ENCODE results near the gene RAB17.

The RAB17 gene, protein sequence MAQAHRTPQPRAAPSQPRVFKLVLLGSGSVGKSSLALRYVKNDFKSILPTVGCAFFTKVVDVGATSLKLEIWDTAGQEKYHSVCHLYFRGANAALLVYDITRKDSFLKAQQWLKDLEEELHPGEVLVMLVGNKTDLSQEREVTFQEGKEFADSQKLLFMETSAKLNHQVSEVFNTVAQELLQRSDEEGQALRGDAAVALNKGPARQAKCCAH

DNA sequence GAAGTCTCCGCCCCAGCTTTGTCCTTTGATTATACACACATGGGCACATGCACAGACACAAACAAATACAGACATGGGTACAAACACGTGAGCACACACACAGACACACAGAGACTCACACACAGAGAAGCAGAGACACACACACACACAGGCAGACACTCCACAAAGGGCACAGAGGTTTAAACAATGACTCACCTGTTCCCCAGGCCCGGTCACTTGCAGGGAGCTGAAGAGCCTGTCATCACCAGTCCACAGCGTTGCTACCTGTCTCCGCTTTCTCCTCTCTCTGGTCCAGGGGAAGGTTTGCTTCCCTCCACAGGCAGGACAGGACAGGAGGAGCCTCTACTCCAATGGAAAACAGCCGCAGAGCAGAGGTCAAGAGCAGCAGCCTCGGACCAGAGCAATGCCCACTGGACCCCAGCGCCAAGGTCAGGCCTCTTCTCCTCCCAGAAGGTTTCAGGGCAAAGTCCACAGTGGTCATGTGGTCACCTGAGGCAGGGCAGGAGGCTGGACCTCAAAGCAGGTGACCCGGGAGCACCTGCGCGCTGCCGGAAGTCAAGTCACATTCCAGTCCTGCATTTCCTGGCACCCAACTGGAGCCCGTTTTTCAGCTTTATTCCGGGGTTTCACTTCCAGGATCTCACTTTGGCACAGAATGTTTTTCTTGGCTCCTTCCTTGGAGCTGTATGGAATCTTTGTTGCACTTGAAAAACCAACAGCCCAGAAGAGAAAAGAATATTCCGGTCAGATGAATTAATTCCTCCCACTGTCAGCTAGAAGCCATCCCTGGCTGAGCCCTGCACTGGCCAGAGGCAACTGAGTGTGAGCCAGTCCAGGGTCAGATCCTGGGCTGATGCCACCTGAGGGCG, at the start of gene RAB17:
Gene RAB17, minus strand, starts transcription at position 463 of the 869 bp plus-strand sequence. CDS start 4,580 bp downstream, outside the sequence.
- H3K27me3 ChIP-seq (ENCODE audit: control insufficient read depth, insufficient read depth, low read length): no peaks in the 10 kb centered on the region
- H3K4me1 ChIP-seq (ENCODE audit: control insufficient read depth, insufficient read depth, low read length): peaks cover 69% of the 10 kb centered on the region
- H3K27ac ChIP-seq (ENCODE audit: low read depth, low read length): peak within 1 kb of the TSS; percentile 67
- peaks cover 11% of the 10 kb centered on the region; the same call in 1 of the 2 replicates for H3K36me3 ChIP-seq (ENCODE audit: control insufficient read depth, insufficient read depth, low read length)
- peak within 1 kb of the TSS; percentile 86 for H3K9ac ChIP-seq (ENCODE audit: low read length)
- H3K9me3 ChIP-seq (ENCODE audit: control insufficient read depth, insufficient read depth, low read depth, low read length): no peaks in the 10 kb centered on the region
- H3K4me3 ChIP-seq (ENCODE audit: low read depth, low read length): peak within 1 kb of the TSS; percentile 70

DNA sequence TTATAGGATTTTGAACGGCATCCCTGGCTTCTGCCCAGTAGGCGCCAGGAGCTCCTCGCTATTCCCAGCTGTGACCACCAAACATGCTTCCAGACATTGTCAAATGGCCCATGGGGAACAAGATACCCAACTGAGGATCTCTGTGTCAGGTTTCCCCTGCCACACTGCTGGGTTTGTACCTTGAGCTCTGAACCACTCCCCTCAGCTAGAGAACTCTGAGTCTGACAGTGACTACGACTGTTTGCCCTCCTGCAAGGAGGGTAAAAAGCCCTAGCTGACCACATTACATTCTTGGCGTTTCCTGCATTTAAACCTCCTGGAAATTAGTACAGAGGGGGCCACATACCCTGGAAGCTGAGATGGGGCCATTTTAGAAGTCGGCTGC, 49.3 kb upstream of the RAB17 start:
- Histone ChIP-seq H3K27ac (ENCODE audit: low read depth, low read length) (no peak overlapping the region), H3K36me3 (ENCODE audit: control insufficient read depth, insufficient read depth, low read length) (peaks cover 8% of the 10 kb centered on the region; the same call in 1 of the 2 replicates), H3K9me3 (ENCODE audit: control insufficient read depth, insufficient read depth, low read depth, low read length) (peaks cover 24% of the 10 kb centered on the region), H3K4me1 (ENCODE audit: control insufficient read depth, insufficient read depth, low read length) (no peaks in the 10 kb centered on the region), H3K9ac (ENCODE audit: low read length) (no peak overlapping the region), H3K4me3 (ENCODE audit: low read depth, low read length) (no peak overlapping the region), H3K27me3 (ENCODE audit: control insufficient read depth, insufficient read depth, low read length) (no peaks in the 10 kb centered on the region)

DNA sequence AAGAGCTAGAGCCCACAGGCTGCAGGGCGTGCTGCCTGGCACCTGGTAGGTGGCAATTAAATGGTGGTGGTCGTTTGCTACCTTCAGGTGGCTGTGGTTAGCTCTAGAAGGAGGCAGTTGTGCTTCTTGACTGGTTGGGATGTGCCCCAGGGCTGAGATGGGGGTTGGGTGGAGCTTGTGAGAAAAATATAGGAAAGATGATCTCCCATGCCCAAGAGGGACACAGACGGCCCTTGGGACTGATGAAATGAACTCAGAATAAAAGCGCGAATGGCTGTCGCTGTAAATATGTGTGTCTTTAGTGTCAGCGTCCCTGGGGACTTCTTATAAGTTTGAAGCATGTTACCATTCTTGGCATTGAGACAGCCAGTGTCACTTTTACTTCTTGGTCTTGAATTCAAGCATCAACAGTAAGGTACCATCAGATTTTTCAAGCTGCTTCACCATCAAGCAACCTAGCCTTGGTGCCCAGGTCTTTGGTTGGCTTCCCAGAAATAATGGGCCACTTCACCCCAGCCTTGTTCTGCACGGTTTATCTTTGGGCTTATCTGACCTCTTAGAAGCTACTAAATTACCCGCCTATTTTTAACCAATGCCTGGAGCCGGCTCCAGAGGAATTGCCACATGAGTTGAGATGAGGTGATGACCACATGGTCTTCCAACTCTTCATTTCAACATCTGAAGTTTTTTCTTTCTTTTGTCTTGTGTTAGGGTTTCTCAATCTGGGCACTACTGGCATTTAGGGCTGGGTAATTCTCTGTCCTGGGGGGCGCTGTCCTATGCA, 48.7 kb upstream of the RAB17 start:
- Histone ChIP-seq H3K27me3 (ENCODE audit: control insufficient read depth, insufficient read depth, low read length) (no peaks in the 10 kb centered on the region), H3K4me3 (ENCODE audit: low read depth, low read length) (no peak overlapping the region), H3K4me1 (ENCODE audit: control insufficient read depth, insufficient read depth, low read length) (no peaks in the 10 kb centered on the region), H3K9ac (ENCODE audit: low read length) (no peak overlapping the region), H3K9me3 (ENCODE audit: control insufficient read depth, insufficient read depth, low read depth, low read length) (peaks cover 30% of the 10 kb centered on the region), H3K27ac (ENCODE audit: low read depth, low read length) (no peak overlapping the region), H3K36me3 (ENCODE audit: control insufficient read depth, insufficient read depth, low read length) (peaks cover 9% of the 10 kb centered on the region; the same call in 1 of the 2 replicates)

DNA sequence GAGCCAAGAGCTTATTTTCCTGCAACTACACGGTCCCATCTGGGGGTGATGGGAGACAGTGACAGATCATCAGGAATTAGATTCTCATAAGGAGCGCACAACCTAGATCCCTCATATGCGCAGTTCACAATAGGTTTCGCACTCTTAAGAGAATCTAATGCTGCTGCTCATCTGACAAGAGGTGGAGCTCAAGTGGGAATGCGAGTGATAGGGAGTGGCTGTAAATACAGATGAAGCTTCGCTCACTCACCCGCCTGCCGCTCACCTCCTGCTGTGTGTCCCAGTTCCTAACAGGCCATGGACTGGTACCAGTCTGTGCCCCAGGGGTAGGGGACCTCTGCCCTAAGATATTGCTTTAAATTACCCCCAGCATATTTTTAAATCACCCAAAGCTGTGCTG, 47.6 kb upstream of the RAB17 start:
- Histone ChIP-seq H3K9ac (ENCODE audit: low read length) (no peak overlapping the region), H3K9me3 (ENCODE audit: control insufficient read depth, insufficient read depth, low read depth, low read length) (peaks cover 33% of the 10 kb centered on the region), H3K4me1 (ENCODE audit: control insufficient read depth, insufficient read depth, low read length) (no peaks in the 10 kb centered on the region), H3K27ac (ENCODE audit: low read depth, low read length) (no peak overlapping the region), H3K27me3 (ENCODE audit: control insufficient read depth, insufficient read depth, low read length) (no peaks in the 10 kb centered on the region), H3K36me3 (ENCODE audit: control insufficient read depth, insufficient read depth, low read length) (peaks cover 13% of the 10 kb centered on the region; the same call in 1 of the 2 replicates), H3K4me3 (ENCODE audit: low read depth, low read length) (no peak overlapping the region)

DNA sequence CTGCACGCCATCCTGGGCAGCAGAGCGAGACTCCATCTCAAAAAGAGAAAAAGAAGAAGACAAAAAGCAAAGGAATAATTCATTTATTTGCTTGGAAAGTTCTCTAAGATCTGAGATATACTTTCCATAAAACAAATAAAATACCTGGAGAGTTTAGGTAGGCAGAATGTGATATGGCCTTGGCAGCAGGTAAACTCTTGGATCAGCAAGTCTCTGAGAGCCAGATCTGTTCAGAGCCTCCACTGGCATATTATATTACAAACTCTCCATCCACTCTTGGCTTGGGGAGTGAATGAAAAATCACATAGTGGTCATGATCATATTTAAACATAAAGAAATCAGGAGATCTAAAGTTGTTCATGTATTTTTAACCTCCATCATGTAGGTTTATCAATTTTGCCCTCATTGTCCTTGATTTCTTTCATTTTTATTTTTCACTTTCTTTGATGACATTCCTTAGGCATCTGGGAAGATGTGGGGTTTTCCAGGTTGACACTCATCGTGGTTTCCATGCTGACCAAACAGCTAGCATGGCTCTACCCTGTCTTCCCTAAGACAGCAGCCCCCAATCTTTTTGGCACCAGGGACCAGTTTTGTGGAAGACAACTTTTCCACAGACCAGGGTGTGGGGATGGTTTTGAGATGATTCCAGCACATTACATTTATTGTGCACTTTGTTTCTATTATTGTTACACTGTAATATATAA, 47.0 kb upstream of the RAB17 start:
- Histone ChIP-seq H3K27me3 (ENCODE audit: control insufficient read depth, insufficient read depth, low read length) (no peaks in the 10 kb centered on the region), H3K4me1 (ENCODE audit: control insufficient read depth, insufficient read depth, low read length) (no peaks in the 10 kb centered on the region), H3K4me3 (ENCODE audit: low read depth, low read length) (no peak overlapping the region), H3K27ac (ENCODE audit: low read depth, low read length) (no peak overlapping the region), H3K9me3 (ENCODE audit: control insufficient read depth, insufficient read depth, low read depth, low read length) (peaks cover 33% of the 10 kb centered on the region), H3K9ac (ENCODE audit: low read length) (no peak overlapping the region), H3K36me3 (ENCODE audit: control insufficient read depth, insufficient read depth, low read length) (peaks cover 18% of the 10 kb centered on the region; the same call in 1 of the 2 replicates)

DNA sequence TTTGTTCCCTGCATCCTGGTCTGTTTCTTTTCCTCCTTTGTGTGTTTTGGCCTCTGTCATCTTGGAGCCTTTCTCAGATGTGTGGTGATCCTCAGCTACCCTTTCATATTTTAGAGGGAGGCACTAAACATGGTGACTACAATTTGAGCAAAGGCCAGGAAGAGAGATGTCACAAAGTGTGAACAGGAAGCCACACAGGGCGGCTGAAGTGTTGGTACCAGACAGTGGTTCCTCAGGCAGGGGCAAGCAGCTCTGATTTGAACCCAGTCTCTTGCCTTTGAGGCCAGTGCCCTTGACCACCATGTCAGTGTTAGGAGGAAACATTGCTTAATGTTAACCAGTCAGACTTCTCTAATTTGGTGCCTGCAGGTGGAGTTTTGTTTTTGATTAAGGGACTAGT, 46.0 kb upstream of the RAB17 start:
- no peak overlapping the region for H3K27ac ChIP-seq (ENCODE audit: low read depth, low read length)
- no peaks in the 10 kb centered on the region for H3K27me3 ChIP-seq (ENCODE audit: control insufficient read depth, insufficient read depth, low read length)
- H3K4me3 ChIP-seq (ENCODE audit: low read depth, low read length): no peak overlapping the region
- peaks cover 24% of the 10 kb centered on the region; the same call in 1 of the 2 replicates for H3K36me3 ChIP-seq (ENCODE audit: control insufficient read depth, insufficient read depth, low read length)
- peaks cover 33% of the 10 kb centered on the region for H3K9me3 ChIP-seq (ENCODE audit: control insufficient read depth, insufficient read depth, low read depth, low read length)
- H3K4me1 ChIP-seq (ENCODE audit: control insufficient read depth, insufficient read depth, low read length): no peaks in the 10 kb centered on the region
- H3K9ac ChIP-seq (ENCODE audit: low read length): no peak overlapping the region

DNA sequence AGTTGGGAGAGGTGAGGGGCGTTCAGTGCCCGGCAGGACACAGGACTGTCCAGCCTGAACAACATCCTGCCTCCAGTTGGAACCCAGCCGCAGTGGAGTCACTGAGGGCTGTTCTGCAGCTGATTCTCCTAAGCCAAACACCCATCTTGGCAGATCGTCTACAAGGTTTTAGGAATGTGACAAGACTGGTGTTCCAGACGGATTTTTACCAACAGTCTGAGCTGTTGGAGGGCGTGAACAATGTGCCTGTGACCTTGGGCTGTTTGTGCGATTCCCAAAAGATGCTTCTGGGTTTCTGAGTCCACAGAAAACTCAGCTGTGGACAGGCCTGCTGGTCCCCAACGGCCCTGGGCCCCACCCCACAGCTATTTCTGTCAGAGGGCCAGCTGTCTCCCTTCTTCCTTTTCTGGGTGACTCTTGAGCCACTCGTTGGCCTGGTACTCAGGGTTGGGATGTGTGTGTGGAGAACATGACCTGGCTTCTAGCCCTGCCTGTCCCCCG, 42.6 kb upstream of the RAB17 start:
- peaks cover 31% of the 10 kb centered on the region; the same call in 1 of the 2 replicates for H3K36me3 ChIP-seq (ENCODE audit: control insufficient read depth, insufficient read depth, low read length)
- H3K27me3 ChIP-seq (ENCODE audit: control insufficient read depth, insufficient read depth, low read length): peaks cover 8% of the 10 kb centered on the region
- peaks cover 14% of the 10 kb centered on the region for H3K4me1 ChIP-seq (ENCODE audit: control insufficient read depth, insufficient read depth, low read length)
- H3K9me3 ChIP-seq (ENCODE audit: control insufficient read depth, insufficient read depth, low read depth, low read length): peaks cover 30% of the 10 kb centered on the region
- no peak overlapping the region for H3K27ac ChIP-seq (ENCODE audit: low read depth, low read length)
- H3K9ac ChIP-seq (ENCODE audit: low read length): no peak overlapping the region
- H3K4me3 ChIP-seq (ENCODE audit: low read depth, low read length): no peak overlapping the region

DNA sequence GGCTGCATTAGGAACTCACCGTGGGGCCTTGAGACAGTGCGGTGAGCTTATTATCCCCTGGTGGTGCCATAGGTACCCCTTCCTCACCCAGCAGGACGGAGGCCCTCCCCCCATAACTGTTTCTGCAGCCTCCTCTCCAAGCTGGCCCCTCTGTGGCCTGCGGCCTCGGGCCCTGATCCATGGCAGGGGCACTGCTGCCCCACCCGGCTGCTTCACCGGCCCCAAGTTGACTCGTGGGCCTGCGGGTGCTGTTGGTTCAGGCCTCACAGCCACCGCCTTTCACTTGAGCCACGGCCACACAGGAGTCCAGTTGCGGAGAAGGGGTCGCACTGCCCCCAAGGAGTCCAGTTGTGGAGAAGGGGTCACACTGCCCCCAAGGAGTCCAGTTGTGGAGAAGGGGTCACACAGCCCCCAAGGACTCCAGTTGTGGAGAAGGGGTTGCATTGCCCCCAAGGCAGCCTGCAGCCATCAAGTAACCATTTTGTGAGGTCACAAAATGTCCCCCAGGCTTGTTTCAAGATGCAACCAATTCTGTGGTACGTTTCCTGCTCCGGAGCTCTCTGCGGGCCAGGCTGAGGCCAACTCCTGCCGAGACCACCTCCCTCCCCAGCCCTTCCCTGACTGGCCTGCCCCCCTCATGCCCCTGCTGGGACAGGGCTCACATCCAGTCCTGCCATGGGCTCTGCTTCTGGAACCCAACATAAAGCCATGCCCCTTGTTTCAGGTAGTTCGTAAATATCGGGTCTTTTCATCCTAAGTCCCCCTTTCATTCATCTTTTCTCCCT, 41.5 kb upstream of the RAB17 start:
- peaks cover 16% of the 10 kb centered on the region for H3K4me1 ChIP-seq (ENCODE audit: control insufficient read depth, insufficient read depth, low read length)
- H3K4me3 ChIP-seq (ENCODE audit: low read depth, low read length): no peak overlapping the region
- H3K27ac ChIP-seq (ENCODE audit: low read depth, low read length): no peak overlapping the region
- H3K9ac ChIP-seq (ENCODE audit: low read length): no peak overlapping the region
- H3K36me3 ChIP-seq (ENCODE audit: control insufficient read depth, insufficient read depth, low read length): peaks cover 31% of the 10 kb centered on the region; the same call in 1 of the 2 replicates
- peaks cover 11% of the 10 kb centered on the region for H3K27me3 ChIP-seq (ENCODE audit: control insufficient read depth, insufficient read depth, low read length)
- H3K9me3 ChIP-seq (ENCODE audit: control insufficient read depth, insufficient read depth, low read depth, low read length): peaks cover 22% of the 10 kb centered on the region

DNA sequence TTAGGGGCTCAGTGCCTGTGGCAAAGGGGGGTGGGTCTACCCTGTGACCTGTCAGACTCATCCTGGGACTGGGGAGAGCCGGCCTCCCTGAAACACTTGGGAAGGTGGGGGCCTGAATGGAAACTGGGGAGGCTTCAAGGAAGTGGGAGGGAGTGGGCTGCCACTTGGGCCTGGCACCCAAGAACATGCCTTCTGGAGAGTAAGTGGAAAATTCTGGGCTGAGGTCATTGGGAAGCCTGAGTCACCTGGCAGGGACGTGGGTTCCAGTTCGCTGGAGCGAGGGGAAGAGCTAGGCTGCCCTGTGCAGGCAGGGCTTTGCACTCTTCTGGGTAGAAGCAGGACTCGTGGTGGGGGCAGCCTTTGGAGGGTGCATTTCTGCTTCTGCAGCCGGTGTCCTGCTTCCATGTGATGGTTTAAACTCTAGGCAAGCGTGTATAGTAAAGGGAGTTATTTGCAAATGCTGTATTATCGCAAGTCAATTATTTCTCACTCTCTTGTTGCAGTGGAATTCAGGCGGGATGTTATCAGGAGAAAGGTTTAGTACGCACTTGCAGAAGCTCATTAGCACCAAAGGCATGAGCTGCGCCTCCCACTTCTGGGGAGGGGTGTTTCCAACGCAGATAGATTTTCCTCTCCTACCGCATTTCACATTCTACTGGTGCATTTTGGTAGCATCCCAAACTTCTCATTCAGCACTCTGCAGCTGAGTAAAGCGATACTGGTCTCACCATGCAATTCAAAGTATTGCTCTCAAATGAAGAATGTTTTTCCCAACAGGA, 40.7 kb upstream of the RAB17 start:
- Histone ChIP-seq H3K9ac (ENCODE audit: low read length) (no peak overlapping the region), H3K36me3 (ENCODE audit: control insufficient read depth, insufficient read depth, low read length) (peaks cover 27% of the 10 kb centered on the region; the same call in 1 of the 2 replicates), H3K4me3 (ENCODE audit: low read depth, low read length) (no peak overlapping the region), H3K27me3 (ENCODE audit: control insufficient read depth, insufficient read depth, low read length) (peaks cover 19% of the 10 kb centered on the region), H3K4me1 (ENCODE audit: control insufficient read depth, insufficient read depth, low read length) (peaks cover 23% of the 10 kb centered on the region), H3K9me3 (ENCODE audit: control insufficient read depth, insufficient read depth, low read depth, low read length) (peaks cover 15% of the 10 kb centered on the region), H3K27ac (ENCODE audit: low read depth, low read length) (no peak overlapping the region)
